Measurements from ENCODE around the gene S100A3. TPM values are rescaled to one million over a fixed set of nuclear protein-coding genes. Genes with fewer than 3 reads are reported as not detected.
"Not testable (repeated sequence)": the region's sequence is repeated elsewhere in the genome, so short reads cannot be mapped to it uniquely, and the experiment has no call there.

The S100A3 gene
- polyA plus RNA-seq, 1 of the 3 experiments (the other 2 are of a cell fraction) = 11.8 TPM

DNA sequence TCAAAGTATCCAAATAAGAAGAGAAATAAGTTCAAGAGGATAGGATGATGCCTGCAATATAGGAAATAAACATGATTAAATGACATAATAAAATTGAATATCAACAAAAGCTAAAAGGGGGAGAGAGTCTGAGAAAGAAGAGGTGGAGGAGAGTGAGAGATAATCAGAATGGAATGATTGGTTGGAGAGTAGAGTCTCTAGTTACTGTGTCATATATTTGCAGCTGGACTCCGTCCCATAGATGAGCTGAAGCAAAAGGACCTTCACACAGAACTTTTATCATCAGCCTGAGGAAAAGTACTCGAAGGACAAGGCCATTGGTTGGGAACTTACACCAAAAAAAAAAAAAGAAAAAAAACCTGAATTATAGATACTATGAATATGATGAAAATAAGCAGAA is 39.4 kb upstream of the S100A3 start:
- H3K4me3 ChIP-seq (ENCODE audit: low read depth in 2 of 2, low read length in 1 of 2) = no peak overlapping the region
- H3K27me3 ChIP-seq (ENCODE audit: insufficient read depth) = no peaks in the 10 kb centered on the region
- TF ChIP-seq TAF1 (IDR thresholded peaks at IDR 0.05; ENCODE audit: borderline replicate concordance, low read depth, low read length) (no peak), TEAD4 (IDR thresholded peaks at IDR 0.05; ENCODE audit: borderline replicate concordance, insufficient read depth) (no peak), EZH2phosphoT487 (IDR thresholded peaks at IDR 0.05; ENCODE audit: borderline replicate concordance, low read depth) (no peak), MXI1 (IDR thresholded peaks at IDR 0.05; ENCODE audit: low read depth, low read length) (no peak), EP300 (IDR thresholded peaks at IDR 0.05; ENCODE audit: borderline replicate concordance in 1 of 2, low read depth in 1 of 2, low read length in 1 of 2) (no peak), ELF1 (IDR thresholded peaks at IDR 0.05) (no peak), MEF2A (IDR thresholded peaks at IDR 0.05; ENCODE audit: borderline replicate concordance, low read depth) (no peak), FOSL2 (IDR thresholded peaks at IDR 0.05; ENCODE audit: borderline replicate concordance, low read depth) (no peak), RFX5 (IDR thresholded peaks at IDR 0.05; ENCODE audit: low read length) (no peak), POLR2AphosphoS5 (IDR thresholded peaks at IDR 0.05; ENCODE audit: low read depth, low read length) (no peak), GABPA (IDR thresholded peaks at IDR 0.05; ENCODE audit: low read depth) (no peak), NRF1 (IDR thresholded peaks at IDR 0.05; ENCODE audit: low read depth, low read length) (no peak), RXRA (IDR thresholded peaks at IDR 0.05; ENCODE audit: borderline replicate concordance, low read depth) (no peak)
- TF ChIP-seq, protein P1, sequence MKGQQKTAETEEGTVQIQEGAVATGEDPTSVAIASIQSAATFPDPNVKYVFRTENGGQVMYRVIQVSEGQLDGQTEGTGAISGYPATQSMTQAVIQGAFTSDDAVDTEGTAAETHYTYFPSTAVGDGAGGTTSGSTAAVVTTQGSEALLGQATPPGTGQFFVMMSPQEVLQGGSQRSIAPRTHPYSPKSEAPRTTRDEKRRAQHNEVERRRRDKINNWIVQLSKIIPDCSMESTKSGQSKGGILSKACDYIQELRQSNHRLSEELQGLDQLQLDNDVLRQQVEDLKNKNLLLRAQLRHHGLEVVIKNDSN (IDR thresholded peaks at IDR 0.05; ENCODE audit: borderline replicate concordance, low read depth) = no peak
- TF ChIP-seq, protein P2, sequence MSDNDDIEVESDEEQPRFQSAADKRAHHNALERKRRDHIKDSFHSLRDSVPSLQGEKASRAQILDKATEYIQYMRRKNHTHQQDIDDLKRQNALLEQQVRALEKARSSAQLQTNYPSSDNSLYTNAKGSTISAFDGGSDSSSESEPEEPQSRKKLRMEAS (IDR thresholded peaks at IDR 0.05; ENCODE audit: low read depth) = no peak
- TF ChIP-seq, protein P3, sequence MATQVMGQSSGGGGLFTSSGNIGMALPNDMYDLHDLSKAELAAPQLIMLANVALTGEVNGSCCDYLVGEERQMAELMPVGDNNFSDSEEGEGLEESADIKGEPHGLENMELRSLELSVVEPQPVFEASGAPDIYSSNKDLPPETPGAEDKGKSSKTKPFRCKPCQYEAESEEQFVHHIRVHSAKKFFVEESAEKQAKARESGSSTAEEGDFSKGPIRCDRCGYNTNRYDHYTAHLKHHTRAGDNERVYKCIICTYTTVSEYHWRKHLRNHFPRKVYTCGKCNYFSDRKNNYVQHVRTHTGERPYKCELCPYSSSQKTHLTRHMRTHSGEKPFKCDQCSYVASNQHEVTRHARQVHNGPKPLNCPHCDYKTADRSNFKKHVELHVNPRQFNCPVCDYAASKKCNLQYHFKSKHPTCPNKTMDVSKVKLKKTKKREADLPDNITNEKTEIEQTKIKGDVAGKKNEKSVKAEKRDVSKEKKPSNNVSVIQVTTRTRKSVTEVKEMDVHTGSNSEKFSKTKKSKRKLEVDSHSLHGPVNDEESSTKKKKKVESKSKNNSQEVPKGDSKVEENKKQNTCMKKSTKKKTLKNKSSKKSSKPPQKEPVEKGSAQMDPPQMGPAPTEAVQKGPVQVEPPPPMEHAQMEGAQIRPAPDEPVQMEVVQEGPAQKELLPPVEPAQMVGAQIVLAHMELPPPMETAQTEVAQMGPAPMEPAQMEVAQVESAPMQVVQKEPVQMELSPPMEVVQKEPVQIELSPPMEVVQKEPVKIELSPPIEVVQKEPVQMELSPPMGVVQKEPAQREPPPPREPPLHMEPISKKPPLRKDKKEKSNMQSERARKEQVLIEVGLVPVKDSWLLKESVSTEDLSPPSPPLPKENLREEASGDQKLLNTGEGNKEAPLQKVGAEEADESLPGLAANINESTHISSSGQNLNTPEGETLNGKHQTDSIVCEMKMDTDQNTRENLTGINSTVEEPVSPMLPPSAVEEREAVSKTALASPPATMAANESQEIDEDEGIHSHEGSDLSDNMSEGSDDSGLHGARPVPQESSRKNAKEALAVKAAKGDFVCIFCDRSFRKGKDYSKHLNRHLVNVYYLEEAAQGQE (IDR thresholded peaks at IDR 0.05; ENCODE audit: low read depth, low read length) = no peak
- no peak overlapping the region for H3K27ac ChIP-seq (ENCODE audit: low read depth in 2 of 2, low read length in 1 of 2)
- H3K4me2 ChIP-seq = no peak overlapping the region
- H2AFZ ChIP-seq (ENCODE audit: low read depth) = no peak overlapping the region
- H3K9ac ChIP-seq = no peak overlapping the region
- H3F3A ChIP-seq (replicated peaks; ENCODE audit: insufficient read depth) = peaks cover 2% of the 10 kb centered on the region
- DNase-seq = no peak
- no peaks in the 10 kb centered on the region for H3K36me3 ChIP-seq (replicated peaks in 1 of 2; ENCODE audit: control insufficient read depth in 1 of 2, insufficient read depth in 2 of 2, low read length in 1 of 2)
- no peaks in the 10 kb centered on the region for H3K9me3 ChIP-seq
- no peaks in the 10 kb centered on the region for H4K20me1 ChIP-seq (ENCODE audit: insufficient read depth)
- 86% methylated on average over 2 of the region's 2 CpGs for WGBS (ENCODE audit: low lambda C conversion rate)
- no peaks in the 10 kb centered on the region for H3K79me2 ChIP-seq (ENCODE audit: insufficient read depth)
- ChIA-PET CTCF (interaction anchor here (1.0 kb wide), 1 partner anchor 16 kb away, joined by 4 read pairs; no protein-coding TSS in a partner anchor), POLR2A (no interaction called here)
- peaks cover 0 to 3% of the 10 kb centered on the region in 2 experiments; a peak in 2 of 4 replicates for H3K4me1 ChIP-seq (ENCODE audit: control insufficient read depth in 1 of 2, insufficient read depth in 2 of 2, low read depth in 1 of 2, low read length in 1 of 2)
- no peaks in the 10 kb centered on the region for H3K9me2 ChIP-seq

DNA sequence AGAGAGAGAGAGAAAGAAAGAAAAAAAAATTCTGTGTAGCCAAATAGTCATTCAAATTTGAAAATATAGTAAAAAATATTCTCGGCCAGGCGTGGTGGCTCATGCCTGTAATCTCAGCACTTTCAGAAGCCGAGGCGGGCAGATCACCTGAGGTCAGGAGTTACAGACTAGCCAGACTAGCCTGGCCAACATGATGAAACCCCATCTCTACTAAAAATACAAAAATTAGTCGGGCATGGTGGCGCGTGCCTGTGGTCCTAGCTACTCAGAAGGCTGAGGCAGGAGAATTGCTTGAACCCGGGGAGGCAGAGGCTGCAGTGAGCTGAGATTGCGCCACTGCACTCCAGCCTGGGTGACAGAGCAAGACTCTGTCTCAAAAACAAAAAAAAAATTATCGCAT is 39.0 kb upstream of the S100A3 start:
- H2AFZ ChIP-seq (ENCODE audit: low read depth); H3K9me3 ChIP-seq; H3K79me2 ChIP-seq (ENCODE audit: insufficient read depth); H3K27me3 ChIP-seq (ENCODE audit: insufficient read depth); H4K20me1 ChIP-seq (ENCODE audit: insufficient read depth); H3K9me2 ChIP-seq; H3K9ac ChIP-seq; H3K4me2 ChIP-seq; H3K4me1 ChIP-seq (ENCODE audit: control insufficient read depth in 1 of 2, insufficient read depth in 2 of 2, low read depth in 1 of 2, low read length in 1 of 2); DNase-seq; H3K4me3 ChIP-seq (ENCODE audit: low read depth in 2 of 2, low read length in 1 of 2); H3F3A ChIP-seq (replicated peaks; ENCODE audit: insufficient read depth); H3K27ac ChIP-seq (ENCODE audit: low read depth in 2 of 2, low read length in 1 of 2); H3K36me3 ChIP-seq (replicated peaks in 1 of 2; ENCODE audit: control insufficient read depth in 1 of 2, insufficient read depth in 2 of 2, low read length in 1 of 2); POLR2A ChIA-PET: not testable (repeated sequence)
- 91% methylated on average over 10 of the region's 10 CpGs for whole genome bisulfite sequencing (ENCODE audit: low lambda C conversion rate)
- CTCF ChIA-PET = interaction anchor here (1.0 to 3.3 kb wide), 4 partner anchors 8 to 33 kb away, joined by 3 to 18 read pairs (median 4); no protein-coding TSS in a partner anchor
